GM18520 (cell line): ENCODE results near the gene EFCAB13.
A peak's percentile ranks its signal among the peaks of the same experiment; 100 is the strongest.

Source experiments
- ATAC-seq: cut with Tn5 transposase; IDR thresholded peaks from one replicate; pipeline ENCODE4 v1.9.1; 2021; ENCODE audit not compliant: unreplicated experiment

EFCAB13 gene

GRCh38 chr17:47323382-47324223, at the start of gene EFCAB13:
Gene EFCAB13 (plus strand): TSS chr17:47323955. CDS start chr17:47328354, 4,399 bp downstream.
- ATAC-seq, result peak; percentile 83

GRCh38 chr17:47274319-47275069, 49.3 kb upstream of the EFCAB13 start:
- ATAC-seq, result no peak

DNA sequence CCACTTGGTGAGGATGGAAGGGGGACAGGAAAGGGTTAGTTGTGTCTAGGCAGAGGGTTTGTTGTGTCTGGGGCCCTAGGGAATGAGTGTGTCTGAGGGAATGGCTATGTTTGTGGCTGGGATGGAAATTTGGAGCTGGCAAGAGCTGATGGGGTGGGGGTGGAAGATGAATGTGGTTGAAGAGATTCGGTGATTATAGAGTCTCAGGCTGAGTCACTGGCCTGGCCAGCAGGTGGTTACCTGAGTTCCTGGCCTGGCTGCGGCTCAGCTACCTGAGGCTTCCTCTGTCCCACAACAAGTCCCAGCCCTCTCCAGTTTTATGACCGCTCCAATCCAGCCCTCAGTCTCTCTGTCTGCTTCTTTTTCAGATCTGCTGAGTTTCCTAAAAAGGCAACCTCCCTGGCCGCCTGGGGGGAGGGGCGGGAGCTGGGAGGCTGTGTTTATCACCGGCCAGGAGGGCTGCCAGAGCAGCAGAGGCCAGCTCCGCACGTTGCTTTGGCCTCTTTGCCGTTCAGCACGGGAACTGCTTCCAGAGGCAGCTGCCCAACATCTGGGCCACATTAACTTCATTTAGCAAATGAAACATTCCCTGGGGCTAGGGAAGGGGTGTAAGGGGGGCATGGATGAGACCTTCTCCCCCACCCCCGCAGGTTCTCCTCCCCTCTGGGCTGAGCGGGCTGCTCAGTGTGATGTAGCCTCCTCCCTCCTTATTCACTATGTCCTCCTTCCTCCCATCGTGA, 48.3 kb upstream of the EFCAB13 start:
- no peak for ATAC-seq

DNA sequence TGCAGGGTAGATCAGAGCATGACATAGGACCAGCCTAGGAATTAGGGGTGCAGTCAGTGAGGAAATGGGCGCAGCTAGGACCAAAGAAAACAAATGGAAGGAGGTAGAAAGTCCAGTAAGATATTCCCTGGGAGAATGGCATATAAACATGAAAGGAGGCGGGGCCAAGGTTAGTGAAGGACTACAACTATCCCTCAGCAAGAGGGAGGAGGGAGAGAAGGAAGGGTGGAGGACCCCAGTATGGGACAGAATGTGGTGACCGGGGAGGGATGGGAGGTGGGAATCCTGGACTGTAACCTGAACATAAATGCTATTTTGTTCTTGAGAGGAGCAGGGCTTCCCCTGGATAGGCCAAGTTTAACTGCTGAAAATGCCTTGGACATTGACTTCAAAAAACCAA, 47.3 kb upstream of the EFCAB13 start:
- no peak for ATAC-seq

DNA sequence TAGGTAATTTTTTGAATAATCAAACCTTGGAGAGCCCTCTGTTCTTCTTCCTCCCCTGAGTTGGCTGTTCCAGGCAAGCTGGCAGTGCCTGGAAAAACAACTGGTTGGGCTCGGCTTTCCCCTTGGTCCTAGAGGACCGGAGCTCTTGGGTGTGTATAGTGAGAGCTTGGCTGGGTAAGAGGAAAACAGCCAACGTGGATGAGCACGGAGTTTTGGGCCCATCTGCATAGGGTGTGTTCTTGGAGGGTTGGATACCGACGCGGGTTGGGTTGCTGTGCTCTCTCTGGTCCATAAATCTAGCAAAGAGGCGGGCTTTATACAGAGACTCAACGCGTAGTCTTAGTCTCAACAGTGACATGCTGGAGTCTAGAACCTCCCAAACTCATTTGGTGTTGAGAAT, 46.9 kb upstream of the EFCAB13 start:
- ATAC-seq, result no peak

GRCh38 chr17:47277921-47278320, 45.8 kb upstream of the EFCAB13 start:
- no peak for ATAC-seq

DNA sequence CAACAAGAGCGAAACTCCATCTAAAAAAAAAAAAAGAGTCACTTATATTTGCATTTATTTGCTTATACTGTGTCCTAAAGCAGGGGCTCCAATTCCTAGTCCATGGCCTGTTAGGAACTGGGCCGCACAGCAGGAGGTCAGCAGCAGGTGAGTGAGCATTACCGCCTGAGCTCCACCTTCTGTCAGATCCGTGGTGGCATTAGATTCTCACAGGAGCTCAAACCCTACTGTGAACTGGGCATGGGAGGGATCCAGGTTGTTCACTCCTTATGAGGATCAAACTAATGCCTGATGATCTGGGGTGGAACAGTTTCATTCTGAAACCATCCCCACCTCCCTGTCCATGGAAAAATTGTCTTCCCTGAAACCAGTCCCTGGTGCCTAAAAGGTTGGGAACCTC, 45.2 kb upstream of the EFCAB13 start:
- no peak for ATAC-seq

DNA sequence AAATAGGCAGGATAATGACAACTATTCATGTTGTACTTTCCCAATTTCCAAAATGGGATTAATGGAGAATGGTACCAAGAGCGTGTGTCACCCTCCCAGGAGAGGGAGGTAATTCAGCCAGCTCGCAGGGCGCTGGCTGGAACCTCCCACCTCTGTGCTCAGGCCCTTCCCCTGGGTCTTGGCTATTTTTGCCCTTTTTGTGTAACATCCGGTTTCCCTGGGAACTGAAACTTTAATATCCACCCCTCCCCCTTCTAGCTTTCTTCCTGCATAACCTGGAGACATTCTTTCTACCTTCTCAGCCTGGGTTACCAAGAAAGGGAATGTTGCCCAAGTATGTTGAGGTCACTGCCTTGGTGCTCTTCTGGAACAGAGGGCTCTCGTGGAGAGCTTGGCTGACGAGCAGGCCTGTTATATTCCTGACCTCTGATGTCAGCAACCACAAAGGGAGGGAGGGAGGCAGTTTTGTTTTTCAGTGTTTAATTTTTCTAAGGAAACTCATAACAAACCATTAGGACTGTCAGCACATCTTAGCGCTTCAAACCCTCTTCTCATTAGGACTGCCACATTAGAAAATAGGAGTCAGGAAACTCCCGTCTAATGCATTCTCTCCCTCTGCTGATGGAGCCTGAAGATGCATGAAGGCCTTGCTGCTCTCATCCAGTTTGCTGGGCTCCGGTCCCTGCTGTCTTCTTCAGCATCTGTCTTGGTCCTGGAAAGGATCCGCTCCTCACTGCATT, 44.5 kb upstream of the EFCAB13 start:
- peak; percentile 37 for ATAC-seq

DNA sequence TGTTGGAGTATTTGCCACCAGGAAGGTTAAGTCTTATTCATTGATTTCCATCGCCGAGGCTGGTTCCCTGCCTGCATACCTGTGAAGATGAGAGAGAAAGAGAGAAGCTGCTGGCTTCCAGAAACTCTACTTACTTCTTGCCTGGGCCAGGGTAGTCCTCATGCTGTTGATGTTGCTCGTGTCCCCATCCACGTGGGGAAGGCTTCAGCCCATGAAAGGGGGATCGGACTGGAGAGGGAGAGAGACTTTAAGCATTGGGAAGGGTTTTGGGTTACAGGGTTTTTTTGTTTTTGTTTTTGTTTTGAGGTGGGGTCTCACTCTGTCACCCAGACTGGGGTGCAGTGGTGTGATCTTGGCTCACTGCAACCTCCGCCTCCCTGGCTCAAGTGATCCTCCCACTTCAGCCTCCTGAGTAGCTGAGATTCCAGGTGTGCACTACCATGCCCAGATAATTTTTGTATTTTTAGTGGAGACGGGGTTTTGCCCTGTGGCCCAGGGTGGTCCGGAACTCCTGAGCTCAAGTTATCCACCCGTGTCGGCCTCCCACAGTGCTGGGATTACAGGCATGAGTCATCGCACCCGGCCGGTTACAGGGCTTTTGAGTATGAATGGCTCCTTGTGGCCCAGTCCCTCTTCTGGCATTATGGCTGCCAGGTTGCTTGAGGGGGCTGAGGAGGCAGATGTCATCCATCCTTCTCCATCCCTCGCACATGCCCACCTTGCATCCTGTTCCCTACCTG, 43.5 kb upstream of the EFCAB13 start:
- no peak for ATAC-seq

DNA sequence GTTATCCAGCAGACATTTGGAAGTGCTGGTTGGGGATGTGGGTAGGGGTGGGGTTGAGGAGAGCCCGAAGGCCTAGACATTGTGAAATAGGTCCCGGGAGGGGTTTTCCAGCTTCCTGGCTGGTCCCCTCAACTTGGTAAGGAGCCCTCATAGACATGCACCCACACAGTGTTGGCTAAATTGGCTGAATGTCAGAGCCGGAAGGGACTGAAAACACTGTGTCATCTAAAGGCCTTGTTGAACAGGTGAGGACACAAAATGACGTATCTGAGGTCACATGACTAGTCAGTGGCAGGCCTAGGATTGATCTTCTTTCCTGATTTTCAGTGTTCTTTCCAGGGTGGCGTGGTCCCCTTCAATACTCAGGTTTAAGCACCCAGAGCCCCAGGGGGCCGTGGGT, 42.5 kb upstream of the EFCAB13 start:
- ATAC-seq, result no peak

GRCh38 chr17:47285003-47285402, 38.8 kb upstream of the EFCAB13 start:
- ATAC-seq, result no peak

DNA sequence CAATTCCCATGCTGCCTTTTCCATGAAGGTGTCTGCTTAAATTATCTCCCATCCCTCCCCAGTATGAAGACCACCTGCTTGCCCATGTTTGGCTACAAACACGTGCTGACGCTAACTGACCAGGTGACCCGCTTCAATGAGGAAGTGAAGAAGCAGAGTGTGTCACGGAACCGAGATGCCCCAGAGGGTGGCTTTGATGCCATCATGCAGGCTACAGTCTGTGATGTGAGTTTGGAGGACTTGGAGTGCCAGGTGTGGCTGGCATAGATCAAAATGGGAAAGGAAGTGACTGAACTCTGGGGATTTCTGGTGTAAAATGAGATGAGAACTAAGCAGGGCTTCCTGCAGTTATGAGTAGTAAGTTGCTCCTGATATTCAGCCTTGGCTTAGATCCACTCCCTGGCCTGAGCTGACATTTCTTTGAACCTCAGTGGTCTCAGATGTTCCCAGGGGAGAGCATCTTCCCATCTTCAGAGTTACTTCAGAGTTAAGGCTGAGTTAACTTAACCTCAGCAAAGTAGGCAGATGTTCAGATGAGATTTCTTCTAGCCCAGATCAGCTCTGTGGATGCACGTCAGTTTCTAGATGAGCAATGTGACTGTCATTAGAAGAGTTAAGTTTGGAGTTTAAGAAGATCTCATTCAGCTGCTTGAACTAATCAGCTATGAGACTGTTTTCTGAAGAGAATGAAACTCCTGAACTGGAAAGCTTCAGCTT, 37.4 kb upstream of the EFCAB13 start:
- peak; percentile 54 for ATAC-seq

DNA sequence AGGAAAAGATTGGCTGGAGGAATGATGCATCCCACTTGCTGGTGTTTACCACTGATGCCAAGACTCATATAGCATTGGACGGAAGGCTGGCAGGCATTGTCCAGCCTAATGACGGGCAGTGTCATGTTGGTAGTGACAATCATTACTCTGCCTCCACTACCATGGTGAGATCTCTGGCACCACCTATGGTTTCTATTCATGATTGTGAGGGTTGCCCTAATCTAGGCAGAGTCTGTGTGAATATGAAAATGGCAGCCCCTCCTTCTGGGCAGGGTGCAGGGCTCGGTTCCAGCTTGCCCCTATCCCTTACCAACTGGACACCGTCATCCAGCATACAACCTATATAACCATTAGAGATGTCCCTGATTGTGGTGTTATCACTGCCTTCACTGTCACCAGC, 36.7 kb upstream of the EFCAB13 start:
- ATAC-seq, result no peak

- ATAC-seq, result no peak
These were observed 36.1 kb upstream of the EFCAB13 start for GRCh38 chr17:47287639-47288038.

- no peak for ATAC-seq
These were observed 35.1 kb upstream of the EFCAB13 start for GRCh38 chr17:47288531-47289116.

GRCh38 chr17:47289302-47289701, 34.5 kb upstream of the EFCAB13 start:
- ATAC-seq, result no peak

DNA sequence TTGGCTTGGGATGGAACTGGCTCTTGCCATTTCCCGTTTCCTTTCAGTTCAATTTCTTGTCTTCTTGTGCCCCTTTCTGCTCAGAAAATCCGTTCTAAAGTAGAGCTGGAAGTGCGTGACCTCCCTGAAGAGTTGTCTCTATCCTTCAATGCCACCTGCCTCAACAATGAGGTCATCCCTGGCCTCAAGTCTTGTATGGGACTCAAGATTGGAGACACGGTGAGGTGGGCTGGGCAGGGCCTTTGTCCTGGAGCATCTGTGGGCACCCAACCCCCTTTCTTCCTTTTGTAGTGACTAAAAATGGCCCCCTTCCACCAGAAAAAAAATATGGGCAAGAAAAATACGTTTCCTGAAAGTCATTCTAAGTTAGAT, 32.9 kb upstream of the EFCAB13 start:
- ATAC-seq, result no peak

GRCh38 chr17:47291242-47291873, 32.4 kb upstream of the EFCAB13 start:
- no peak for ATAC-seq

- no peak for ATAC-seq
These were observed 31.5 kb upstream of the EFCAB13 start for GRCh38 chr17:47292206-47292605.
